Vagina (tissue), 2 donors: ENCODE measurements around the gene CLMP.

Experiments
- CTCF ChIP-seq, 3 experiments: fragments of 450-650 bp in 2 of 3; fragments of 200-600 bp in 1 of 3; sonication (generic) in 1 of 3; IDR thresholded peaks; one replicate each; pipeline ENCODE4 v1.5.1; 2017 to 2019; ENCODE audit warnings: antibody characterized with exemption in 3 of 3, mild to moderate bottlenecking in 2 of 3, moderate library complexity in 2 of 3
- POLR2A ChIP-seq, 2 donors: fragments of 450-650 bp; IDR thresholded peaks; one replicate each; pipeline ENCODE4 v1.6.1; 2017; ENCODE audit warnings: antibody characterized with exemption in 2 of 2, mild to moderate bottlenecking in 2 of 2, moderate library complexity in 2 of 2
- POLR2AphosphoS5 ChIP-seq, 2 donors: sonication (generic); formaldehyde crosslinking; IDR thresholded peaks; one replicate each; pipeline ENCODE4 v1.9.0; 2017; ENCODE audit warnings: antibody characterized with exemption in 2 of 2, mild to moderate bottlenecking in 2 of 2, low read depth in 1 of 2; ENCODE audit not compliant: insufficient read depth in 1 of 2

GRCh38 chr11:123151796-123152195 lies 43.3 kb downstream of the CLMP start:
- TF ChIP-seq CTCF (IDR thresholded peaks at IDR 0.05): no peak
- TF ChIP-seq POLR2AphosphoS5 (IDR thresholded peaks at IDR 0.05; ENCODE audit: insufficient read depth in 1 of 2, low read depth in 1 of 2): no peak
- TF ChIP-seq POLR2A (IDR thresholded peaks at IDR 0.05): no peak
